K562 (cell line): Measurements from ENCODE around the gene WWOX. TPM values are rescaled to one million over a fixed set of nuclear protein-coding genes. Genes with fewer than 3 reads are reported as not detected.

Source experiments
- ATAC-seq: fragments of 200-7000 bp; cut with Tn5 transposase; 3 replicates; pipeline ENCODE4 v1.9.1; 2020; ENCODE audit warnings: moderate library complexity
- BruUV-seq: library from RNA; stranded (reverse); fragments of 400-500 nt; replicated peaks from 2 replicates; lab custom pipeline; 2021; lab: Mats Ljungman, UMichigan
- CTCF ChIA-PET: fragments of 300-600 bp; formaldehyde crosslinking; extraction: SDS; loops from one replicate; lab custom pipeline; 2021; ENCODE audit warnings: low intra/inter-chr PET ratio; lab: Yijun Ruan, JAX
- POLR2A ChIA-PET: fragments of 300-600, 350-650 bp; sonication (Branson Sonifier 250); formaldehyde crosslinking; extraction: SDS; loops from one replicate; lab custom pipeline; 2021; ENCODE audit warnings: antibody characterized with exemption, inconsistent platforms; lab: Yijun Ruan, JAX
- DNase-seq, 4 experiments: peaks; one replicate each; pipeline versions ENCODE4 v3.0.0 to v3.0.0-alpha.2; 2011 to 2018; ENCODE audit warnings: low spot score in 3 of 4, mixed read lengths in 3 of 4; ENCODE audit errors: extremely low read depth in 1 of 4
- FAIRE-seq: peaks from 2 replicates; lab custom pipeline; 2011; peaks lifted over from hg19 to GRCh38; lab: Jason Lieb, UNC
- H2AFZ ChIP-seq: 2 replicates; pipeline ENCODE4 v1.6.0; 2011; ENCODE audit warnings: low read depth, low read length, control low read depth, inconsistent platforms
- H3K27ac ChIP-seq: fragments of 200-600 bp; 3 replicates; pipeline ENCODE4 v1.8.0; 2011; ENCODE audit warnings: low read depth, mild to moderate bottlenecking, control low read depth, inconsistent platforms, low read length, moderate library complexity, mixed read lengths; ENCODE audit errors: extremely low read depth
- H3K27me3 ChIP-seq, 2 experiments: fragments of 300-600 bp in 1 of 2; 2 replicates in 1 of 2; 3 replicates in 1 of 2; pipeline versions ENCODE4 v1.6.0 to v1.8.0; 2011; ENCODE audit warnings: inconsistent platforms in 2 of 2, low read length in 2 of 2, mild to moderate bottlenecking in 1 of 2, mixed read lengths in 1 of 2, moderate library complexity in 1 of 2; ENCODE audit not compliant: control insufficient read depth in 2 of 2, insufficient read depth in 2 of 2
- H3K36me3 ChIP-seq: fragments of 300-600 bp; 3 replicates; pipeline ENCODE4 v1.8.0; 2011; ENCODE audit warnings: mild to moderate bottlenecking, low read length, inconsistent platforms; ENCODE audit not compliant: control insufficient read depth, insufficient read depth
- H3K4me1 ChIP-seq, 2 experiments: fragments of 200-600 bp in 1 of 2; replicated peaks in 1 of 2; 2 replicates in 1 of 2; 3 replicates in 1 of 2; pipeline versions ENCODE4 v1.5.1 to v1.8.0; 2011; ENCODE audit warnings: inconsistent platforms in 2 of 2, low read length in 2 of 2, mild to moderate bottlenecking in 1 of 2, mixed read lengths in 1 of 2, moderate library complexity in 1 of 2; ENCODE audit not compliant: control insufficient read depth in 2 of 2, insufficient read depth in 2 of 2
- H3K4me2 ChIP-seq: 2 replicates; pipeline ENCODE4 v1.6.1; 2011; ENCODE audit warnings: low read length, control low read depth, inconsistent platforms, mixed read lengths; ENCODE audit not compliant: insufficient read depth
- H3K4me3 ChIP-seq: fragments of 200-600 bp; sonication (generic), shearing (Covaris generic); 2 replicates; pipeline ENCODE4 v1.5.1; 2016; ENCODE audit warnings: control low read depth, inconsistent platforms
- H3K79me2 ChIP-seq: fragments of 200-600 bp; 3 replicates; pipeline ENCODE4 v1.8.0; 2011; ENCODE audit warnings: low read length, inconsistent platforms; ENCODE audit not compliant: control insufficient read depth, insufficient read depth
- H3K9ac ChIP-seq, 2 experiments: 2 replicates each; pipeline versions ENCODE4 v1.6.0 to v1.6.1; 2011; ENCODE audit warnings: low read depth in 2 of 2, low read length in 2 of 2, control low read depth in 1 of 2, inconsistent platforms in 1 of 2, mild to moderate bottlenecking in 1 of 2, mixed read lengths in 1 of 2; ENCODE audit not compliant: insufficient read depth in 1 of 2
- H3K9me1 ChIP-seq: one replicate; pipeline ENCODE4 v1.6.0; 2011; ENCODE audit warnings: inconsistent platforms, mild to moderate bottlenecking, low read length, moderate library complexity; ENCODE audit not compliant: control insufficient read depth, insufficient read depth
- H3K9me3 ChIP-seq: replicated peaks from 2 replicates; pipeline ENCODE4 v1.5.1; 2011; ENCODE audit warnings: low read depth, low read length, inconsistent platforms; ENCODE audit not compliant: control insufficient read depth, insufficient read depth
- H4K20me1 ChIP-seq: replicated peaks from 2 replicates; pipeline ENCODE4 v1.6.1; 2011; ENCODE audit warnings: low read length, inconsistent platforms, mixed read lengths; ENCODE audit not compliant: control insufficient read depth, insufficient read depth
- CCAR2 ChIP-seq: fragments of 200-400 bp; formaldehyde crosslinking; IDR thresholded peaks from 2 replicates; pipeline ENCODE4 v1.6.1; 2017; ENCODE audit warnings: mild to moderate bottlenecking, low read depth, low read length
- HNRNPH1 ChIP-seq: fragments of 200-400 bp; formaldehyde crosslinking; optimal IDR thresholded peaks from 2 replicates; pipeline ENCODE3; 2017; ENCODE audit warnings: low read depth, mild to moderate bottlenecking, low read length, moderate library complexity
- IRF2 ChIP-seq: sonication (generic); formaldehyde crosslinking; IDR thresholded peaks from 2 replicates; pipeline ENCODE4 v1.8.1; 2022; ENCODE audit warnings: mild to moderate bottlenecking, missing genetic modification reagents
- LEF1 ChIP-seq: fragments of 450-650 bp; IDR thresholded peaks from 2 replicates; pipeline ENCODE4 v1.6.1; 2016; ENCODE audit warnings: mild to moderate bottlenecking
- PURB ChIP-seq: sonication (generic); formaldehyde crosslinking; IDR thresholded peaks from 2 replicates; pipeline ENCODE4 v1.9.0; 2021; ENCODE audit warnings: low read depth, mild to moderate bottlenecking, missing genetic modification reagents
- PYGO2 ChIP-seq: fragments of 450-650 bp; IDR thresholded peaks from 2 replicates; pipeline ENCODE4 v1.6.1; 2016; ENCODE audit warnings: mild to moderate bottlenecking, missing genetic modification characterization, moderate library complexity, missing compliant biosample characterization
- RBM39 ChIP-seq: fragments of 200-400 bp; formaldehyde crosslinking; optimal IDR thresholded peaks from 2 replicates; pipeline ENCODE3; 2018; ENCODE audit warnings: low read depth, low read length
- RNF2 ChIP-seq: sonication (generic); IDR thresholded peaks from 2 replicates; pipeline ENCODE4 v1.6.1; 2016
- SAFB ChIP-seq: fragments of 200-400 bp; formaldehyde crosslinking; IDR thresholded peaks from 2 replicates; pipeline ENCODE4 v1.6.1; 2017; ENCODE audit warnings: low read depth, low read length, borderline replicate concordance
- SMARCB1 ChIP-seq: IDR thresholded peaks from 2 replicates; pipeline ENCODE4 v1.6.1; 2011; ENCODE audit warnings: improper control_type of control experiment, low read depth; ENCODE audit not compliant: insufficient read length
- ZBTB11 ChIP-seq, 3 experiments: fragments of 200-800 bp in 1 of 3; fragments of 250-450 bp in 1 of 3; fragments of 450-650 bp in 1 of 3; sonication (Bioruptor Pico) in 1 of 3; sonication (Bioruptor generic) in 1 of 3; formaldehyde crosslinking in 1 of 3; IDR thresholded peaks; 2 replicates each; pipeline versions ENCODE4 v1.6.1 to v1.8.0; 2016 to 2022; ENCODE audit warnings: mild to moderate bottlenecking in 2 of 3, missing genetic modification characterization in 2 of 3, missing compliant biosample characterization in 1 of 3, moderate library complexity in 1 of 3
- ZBTB49 ChIP-seq: sonication (generic); formaldehyde crosslinking; IDR thresholded peaks from 2 replicates; pipeline ENCODE4 v1.8.0; 2022; ENCODE audit warnings: missing genetic modification reagents, mild to moderate bottlenecking, borderline replicate concordance
- ZNF184 ChIP-seq: sonication (generic); formaldehyde crosslinking; IDR thresholded peaks from 2 replicates; pipeline ENCODE4 v1.5.0; 2020; ENCODE audit warnings: missing genetic modification reagents
- WGBS: fragments of 100-300 bp; shearing (Covaris generic); methylation state at CpG from one replicate; pipeline ENCODE4 v1.1.6; 2016; ENCODE audit warnings: low coverage, mixed read lengths; ENCODE audit not compliant: insufficient coverage; ENCODE audit errors: missing lambda C conversion rate; 5-methylcytosine and 5-hydroxymethylcytosine counted together
- in situ Hi-C: fragments of 300-500 bp; cut with MboI; formaldehyde crosslinking; loops from 4 replicates; pipeline ENCODE4 v1.15.0; 2018; ENCODE audit warnings: inconsistent platforms, mixed read lengths
- intact Hi-C: fragments of 100-400 bp; cut with micrococcal nuclease; formaldehyde crosslinking; loops from 2 replicates; pipeline ENCODE4 v1.14.2; 2022
- polyA plus RNA-seq, 8 experiments: library from polyadenylated mRNA; depleted of rRNA in 4 of 8; stranded (reverse) in 5 of 8; unstranded in 3 of 8; fragments of >200 nt; fragmentation: Nextera tagmentation in 2 of 8; fragmentation: Illumina TruSeq in 1 of 8; extraction: Ambion mirVana in 2 of 8; extraction: Trizol in 1 of 8; gene quantifications; 2 replicates each; pipeline versions ENCODE4 v1.2.1 to v1.2.3, GENCODE V29; 2011 to 2014; ENCODE audit warnings: inconsistent platforms in 1 of 8, missing spikeins in 1 of 8
- total RNA-seq, 7 experiments: library from RNA; depleted of rRNA in 6 of 7; stranded (reverse); fragments of >200 nt in 6 of 7; fragmentation: Illumina TruSeq in 2 of 7; extraction: Trizol in 2 of 7; gene quantifications; 2 replicates each; pipeline versions ENCODE4 v1.2.1 to v1.2.3, GENCODE V29; 2011 to 2021; ENCODE audit warnings: low replicate concordance in 1 of 7

Gene WWOX
- total and polyA plus RNA-seq, 9 of the 15 experiments (the other 6 are each of a cell fraction or from before 2014, with no cell fraction given): 1.6 to 22.7 (median 8.1) TPM

GRCh38 chr16:78640886-78641285 is 541.4 kb downstream of the WWOX start (continued):
- TF ChIP-seq ZBTB11 (CRISPR knock-in tag; IDR thresholded peaks at IDR 0.05) (no peak), RNF2 (no peak), RBM39 (no peak), PYGO2 (tag) (no peak), CCAR2 (no peak), PURB (CRISPR knock-in tag) (no peak)

- intact Hi-C loops: no loop called here
- Histone ChIP-seq H3K9ac (no peak overlapping the region), H3K36me3 (no peaks in the 10 kb centered on the region; the same call in 2 of the 3 replicates), H3K4me3 (no peak overlapping the region), H3K9me3 (no peaks in the 10 kb centered on the region), H3K27me3 (peaks cover 21 to 28% of the 10 kb centered on the region in 2 experiments; a peak in 4 of 5 replicates), H3K79me2 (no peaks in the 10 kb centered on the region), H2AFZ (no peak overlapping the region), H4K20me1 (no peaks in the 10 kb centered on the region; the same call in 1 of the 2 replicates), H3K4me2 (no peak overlapping the region), H3K9me1 (no peaks in the 10 kb centered on the region), H3K4me1 (no peaks in the 10 kb centered on the region), H3K27ac (no peak overlapping the region)
- in situ Hi-C loops: no loop called here
- ATAC-seq: no peak
- DNase-seq: no peak
- BruUV-seq: no TSS peak
- no peak for FAIRE-seq
- 2% methylated on average over 8 of the region's 8 CpGs for WGBS
- CTCF ChIA-PET: no interaction called here
- POLR2A ChIA-PET: interaction anchor here (0.7 kb wide), 1 partner anchor 64 kb away, joined by 3 read pairs; no protein-coding TSS in a partner anchor
- TF ChIP-seq SMARCB1: no peak
- TF ChIP-seq IRF2 (CRISPR knock-in tag): no peak
- TF ChIP-seq HNRNPH1: no peak
- no peak for TF ChIP-seq ZBTB49 (CRISPR knock-in tag)
- no peak for TF ChIP-seq ZNF184 (CRISPR knock-in tag)
- no peak for TF ChIP-seq SAFB
- TF ChIP-seq LEF1: no peak
Observed at GRCh38 chr16:78641433-78641832, 542.0 kb downstream of the WWOX start.
